GM04504 (cell line): Measurements from ENCODE around the gene CDRT4.
A peak's percentile ranks its signal among the peaks of the same experiment; 100 is the strongest.

Experiments used
- DNase-seq: peaks from one replicate; pipeline ENCODE4 v3.0.0-alpha.2; 2012; ENCODE audit warnings: low read depth

The CDRT4 gene

DNA sequence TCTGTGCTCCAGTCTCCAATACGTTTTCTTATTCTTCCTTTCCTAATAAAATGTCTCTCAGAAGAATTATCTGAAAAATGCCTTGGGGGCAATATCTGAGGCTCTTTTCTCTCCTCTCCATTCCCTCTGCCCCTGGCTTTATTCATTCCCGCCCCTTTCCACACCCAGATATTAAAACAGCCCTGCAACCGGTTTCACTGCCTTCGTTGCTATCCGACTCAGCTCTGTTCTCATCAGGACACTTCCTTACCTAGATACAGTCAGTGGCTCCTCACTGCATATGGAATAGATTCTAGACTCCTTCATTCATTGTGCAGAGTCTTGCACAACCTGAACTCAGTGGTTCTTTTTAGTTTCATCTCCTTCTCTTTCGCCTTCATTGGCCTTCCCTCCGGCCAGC is 74.0 kb downstream of the CDRT4 start:
- no peak for DNase-seq

DNA sequence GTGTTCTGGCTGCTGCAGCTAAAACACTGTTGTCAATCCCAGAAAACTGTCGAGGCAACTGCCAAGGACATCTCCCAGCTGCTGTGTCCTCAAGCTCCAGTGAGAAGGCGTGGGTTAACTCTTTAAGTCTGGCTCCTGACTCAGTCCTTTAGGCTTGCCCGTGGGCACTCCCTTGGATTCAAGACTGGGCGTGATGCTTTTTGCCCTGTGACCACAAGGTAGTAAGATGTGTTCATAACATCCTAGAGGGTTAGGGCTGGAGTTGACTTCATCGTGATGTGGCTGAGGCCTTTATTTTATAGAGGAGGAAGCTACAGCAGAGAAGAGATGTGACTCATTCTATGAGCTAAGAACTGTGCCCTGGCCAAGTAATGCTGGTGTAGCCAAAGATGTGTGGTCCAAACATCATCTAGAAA is 75.1 kb downstream of the CDRT4 start:
- peak; percentile 75 for DNase-seq

DNA sequence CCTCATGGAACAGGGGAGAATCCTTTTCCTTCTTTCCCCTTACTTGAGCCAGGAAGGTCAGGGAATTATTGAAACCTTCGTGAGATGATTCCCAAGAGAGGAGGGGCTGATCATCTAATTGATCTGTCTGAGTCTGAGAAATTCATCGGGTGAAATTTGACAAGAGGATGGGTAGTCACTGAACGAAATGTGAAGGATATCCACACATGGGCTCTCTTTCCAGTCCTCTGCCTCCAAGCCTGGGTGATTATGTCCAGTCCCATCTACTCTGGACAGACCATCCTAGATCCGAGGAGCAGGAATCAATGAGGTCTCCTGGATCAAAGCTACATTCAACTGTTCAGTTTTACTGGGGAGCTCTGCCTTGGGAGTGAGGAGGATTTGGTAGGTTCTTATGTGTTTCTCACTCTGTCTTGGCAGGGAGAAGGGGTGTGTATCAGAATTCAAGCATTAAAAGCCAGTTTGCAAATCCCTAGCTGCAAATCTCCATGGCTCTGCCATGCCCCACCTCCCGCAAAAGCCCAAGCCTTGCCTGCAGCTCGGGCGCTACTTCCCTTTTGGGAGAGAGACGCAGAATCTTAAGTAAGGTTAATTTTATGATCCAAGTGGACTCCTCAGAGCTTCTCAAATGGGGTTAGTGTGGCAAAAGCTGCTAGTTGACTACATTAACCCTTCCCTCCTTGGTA is 78.9 kb downstream of the CDRT4 start:
- DNase-seq = no peak

- no peak for DNase-seq
These were observed 81.3 kb downstream of the CDRT4 start for GRCh38 chr17:15386083-15386482.
